IPS DF 6.9 (cell line): ENCODE results near the gene NCBP2.
A peak's percentile ranks its signal among the peaks of the same experiment; 100 is the strongest.
"Not testable (repeated sequence)": the region's sequence is repeated elsewhere in the genome, so short reads cannot be mapped to it uniquely, and the experiment has no call there.

Experiments
- DNase-seq: peaks from one replicate; pipeline ENCODE4 v3.0.0-alpha.2; 2013; ENCODE audit warnings: low read depth, low spot score
- H3K27ac ChIP-seq: one replicate; pipeline ENCODE4 v1.5.1; 2013; ENCODE audit warnings: low read length, control low read depth
- H3K27me3 ChIP-seq: 2 replicates; pipeline ENCODE4 v1.6.1; 2013; ENCODE audit warnings: mild to moderate bottlenecking, low read length; ENCODE audit not compliant: control insufficient read depth, insufficient read depth
- H3K36me3 ChIP-seq: 2 replicates; pipeline ENCODE4 v1.6.1; 2013; ENCODE audit warnings: low read length; ENCODE audit not compliant: control insufficient read depth, insufficient read depth
- H3K4me1 ChIP-seq: 2 replicates; pipeline ENCODE4 v1.6.1; 2013; ENCODE audit warnings: low read length; ENCODE audit not compliant: control insufficient read depth, insufficient read depth
- H3K4me3 ChIP-seq: 2 replicates; pipeline ENCODE4 v1.5.1; 2013; ENCODE audit warnings: mild to moderate bottlenecking, low read length
- H3K9me3 ChIP-seq: 2 replicates; pipeline ENCODE4 v1.6.1; 2013; ENCODE audit warnings: low read length, inconsistent platforms; ENCODE audit not compliant: control insufficient read depth, insufficient read depth
- WGBS: extraction: QIAGEN DNeasy Blood & Tissue Kit; methylation state at CpG from one replicate; pipeline ENCODE4 v1.1.7; 2013; ENCODE audit warnings: mixed read lengths, missing lambda C conversion rate; ENCODE audit not compliant: insufficient read length, insufficient coverage; 5-methylcytosine and 5-hydroxymethylcytosine counted together

The NCBP2 gene

GRCh38 chr3:196954832-196955231 is 12.5 kb upstream of the NCBP2 start:
- no peak overlapping the region for H3K4me3 ChIP-seq
- H3K9me3 ChIP-seq: no peaks in the 10 kb centered on the region
- no peak for DNase-seq
- peaks cover under 1% of the 10 kb centered on the region; the same call in 1 of the 2 replicates for H3K27me3 ChIP-seq
- H3K36me3 ChIP-seq: no peaks in the 10 kb centered on the region
- H3K4me1 ChIP-seq: no peaks in the 10 kb centered on the region
- WGBS: no CpG with 5 or more reads among the region's 7 CpGs
- H3K27ac ChIP-seq: no peak overlapping the region

- no peak for DNase-seq
- no peaks in the 10 kb centered on the region for H3K36me3 ChIP-seq
- H3K4me1 ChIP-seq: no peaks in the 10 kb centered on the region
- no peak overlapping the region for H3K27ac ChIP-seq
- no peaks in the 10 kb centered on the region for H3K27me3 ChIP-seq
- WGBS: no CpG with 5 or more reads among the region's 3 CpGs
- no peak overlapping the region for H3K4me3 ChIP-seq
- H3K9me3 ChIP-seq: no peaks in the 10 kb centered on the region
Observed at GRCh38 chr3:196951371-196951770, 9.0 kb upstream of the NCBP2 start.

- no CpG with 5 or more reads among the region's 6 CpGs for WGBS
- H3K4me1 ChIP-seq: no peaks in the 10 kb centered on the region
- H3K9me3 ChIP-seq: no peaks in the 10 kb centered on the region
- no peaks in the 10 kb centered on the region for H3K36me3 ChIP-seq
- H3K4me3 ChIP-seq: no peak overlapping the region
- no peak overlapping the region for H3K27ac ChIP-seq
- no peak for DNase-seq
- H3K27me3 ChIP-seq: no peaks in the 10 kb centered on the region
Observed at GRCh38 chr3:196949750-196950149, 7.4 kb upstream of the NCBP2 start.

- Histone ChIP-seq H3K4me1 (no peaks in the 10 kb centered on the region), H3K36me3 (no peaks in the 10 kb centered on the region), H3K9me3 (no peaks in the 10 kb centered on the region), H3K27me3 (no peaks in the 10 kb centered on the region), H3K4me3 (no peak overlapping the region), H3K27ac (no peak overlapping the region)
- no CpG with 5 or more reads among the region's 6 CpGs for WGBS
- no peak for DNase-seq
Observed at GRCh38 chr3:196949285-196949619, 6.9 kb upstream of the NCBP2 start.

- H3K4me3 ChIP-seq: no peak overlapping the region
- no peaks in the 10 kb centered on the region for H3K36me3 ChIP-seq
- H3K27ac ChIP-seq: no peak overlapping the region
- WGBS: no CpG with 5 or more reads among the region's 22 CpGs
- H3K27me3 ChIP-seq: no peaks in the 10 kb centered on the region
- no peak for DNase-seq
- H3K9me3 ChIP-seq: no peaks in the 10 kb centered on the region
- no peaks in the 10 kb centered on the region; the same call in 1 of the 2 replicates for H3K4me1 ChIP-seq
Observed at GRCh38 chr3:196948442-196949284, 6.3 kb upstream of the NCBP2 start.

GRCh38 chr3:196947860-196948441 is 5.6 kb upstream of the NCBP2 start:
- Histone ChIP-seq H3K4me1 (no peaks in the 10 kb centered on the region; the same call in 1 of the 2 replicates), H3K27me3 (no peaks in the 10 kb centered on the region), H3K36me3 (no peaks in the 10 kb centered on the region), H3K9me3 (no peaks in the 10 kb centered on the region), H3K4me3 (no peak overlapping the region), H3K27ac (no peak overlapping the region)
- WGBS: no CpG with 5 or more reads among the region's 28 CpGs
- no peak for DNase-seq

- Histone ChIP-seq H3K36me3 (no peaks in the 10 kb centered on the region), H3K9me3 (no peaks in the 10 kb centered on the region), H3K4me1 (no peaks in the 10 kb centered on the region; the same call in 1 of the 2 replicates), H3K27me3 (no peaks in the 10 kb centered on the region), H3K4me3 (no peak overlapping the region), H3K27ac (no peak overlapping the region)
- no CpG with 5 or more reads among the region's 10 CpGs for WGBS
- DNase-seq: no peak
Observed at GRCh38 chr3:196947136-196947859, 5.0 kb upstream of the NCBP2 start.

- H3K4me1 ChIP-seq, H3K36me3 ChIP-seq, H3K4me3 ChIP-seq, DNase-seq, H3K27me3 ChIP-seq, H3K27ac ChIP-seq, H3K9me3 ChIP-seq: not testable (repeated sequence)
- WGBS: no CpG with 5 or more reads among the region's 14 CpGs
Observed at GRCh38 chr3:196944037-196944790, 1.9 kb upstream of the NCBP2 start.

GRCh38 chr3:196942915-196943277 is 568 bp upstream of the NCBP2 start:
- Histone ChIP-seq H3K4me3 (peak overlapping the region; percentile 94), H3K4me1 (no peaks in the 10 kb centered on the region; the same call in 1 of the 2 replicates), H3K9me3 (no peaks in the 10 kb centered on the region), H3K27me3 (no peaks in the 10 kb centered on the region), H3K36me3 (no peaks in the 10 kb centered on the region), H3K27ac (no peak overlapping the region)
- no CpG with 5 or more reads among the region's 25 CpGs for WGBS
- DNase-seq: no peak

- WGBS: no CpG with 5 or more reads among the region's 31 CpGs
- Histone ChIP-seq H3K36me3 (peaks cover 3% of the 10 kb centered on the region; the same call in 1 of the 2 replicates), H3K9me3 (no peaks in the 10 kb centered on the region), H3K27ac (no peak overlapping the region), H3K4me1 (no peaks in the 10 kb centered on the region; the same call in 1 of the 2 replicates), H3K4me3 (peak overlapping the region; percentile 94), H3K27me3 (no peaks in the 10 kb centered on the region)
- DNase-seq: no peak
Observed at GRCh38 chr3:196941729-196942225, 551 bp downstream of the NCBP2 start.
